ENCODE data around the gene DAP3.
A peak's percentile ranks its signal among the peaks of the same experiment; 100 is the strongest.
"Not testable (repeated sequence)": the region's sequence is repeated elsewhere in the genome, so short reads cannot be mapped to it uniquely, and the experiment has no call there.

DAP3 gene

GRCh38 chr1:155719703-155720102 is 30.8 kb downstream of the DAP3 start:
- no peak for DNase-seq

- DNase-seq, result no peak
Observed at GRCh38 chr1:155725142-155725541, 36.3 kb downstream of the DAP3 start.

- DNase-seq, result peak; percentile 24 to 71
Observed at GRCh38 chr1:155729031-155729898, 40.4 kb downstream of the DAP3 start.

GRCh38 chr1:155740995-155741394 is 52.1 kb downstream of the DAP3 start:
- DNase-seq, result no peak

- DNase-seq, result no peak
Observed at GRCh38 chr1:155741908-155742307, 53.0 kb downstream of the DAP3 start.

- DNase-seq, result no peak
Observed at GRCh38 chr1:155744711-155745283, 55.9 kb downstream of the DAP3 start.

- DNase-seq, result peak; percentile 85 to 95
Observed at GRCh38 chr1:155745284-155746228, 56.7 kb downstream of the DAP3 start.

- not testable (repeated sequence) for DNase-seq
Observed at GRCh38 chr1:155747586-155747985, 58.7 kb downstream of the DAP3 start.

GRCh38 chr1:155748141-155748540 is 59.2 kb downstream of the DAP3 start:
- not testable (repeated sequence) for DNase-seq

- DNase-seq, result not testable (repeated sequence)
Observed at GRCh38 chr1:155759017-155759416, 70.1 kb downstream of the DAP3 start.

- DNase-seq, result no peak
Observed at GRCh38 chr1:155759966-155760630, 71.2 kb downstream of the DAP3 start.

- DNase-seq, result no peak
Observed at GRCh38 chr1:155760751-155761475, 72.0 kb downstream of the DAP3 start.

- no peak for DNase-seq
Observed at GRCh38 chr1:155761736-155762405, 73.0 kb downstream of the DAP3 start.

GRCh38 chr1:155763090-155763815 is 74.4 kb downstream of the DAP3 start:
- DNase-seq, result not testable (repeated sequence)

GRCh38 chr1:155763989-155764388 is 75.1 kb downstream of the DAP3 start:
- not testable (repeated sequence) for DNase-seq

- DNase-seq, result not testable (repeated sequence)
Observed at GRCh38 chr1:155767399-155767989, 78.6 kb downstream of the DAP3 start.

GRCh38 chr1:155769257-155769656 is 80.4 kb downstream of the DAP3 start:
- DNase-seq, result no peak

GRCh38 chr1:155773221-155773620 is 84.3 kb downstream of the DAP3 start:
- no peak for DNase-seq

GRCh38 chr1:155776414-155776813 is 87.5 kb downstream of the DAP3 start:
- DNase-seq, result no peak

GRCh38 chr1:155777582-155777981 is 88.7 kb downstream of the DAP3 start:
- no peak for DNase-seq

All from NCI-H524 (cell line).